ENCODE measurements around the gene FCAMR. TPM values are rescaled to one million over a fixed set of nuclear protein-coding genes. Genes with fewer than 3 reads are reported as not detected.

Gene FCAMR
- total RNA-seq, 2 donors from 2014 or later: not detected

DNA sequence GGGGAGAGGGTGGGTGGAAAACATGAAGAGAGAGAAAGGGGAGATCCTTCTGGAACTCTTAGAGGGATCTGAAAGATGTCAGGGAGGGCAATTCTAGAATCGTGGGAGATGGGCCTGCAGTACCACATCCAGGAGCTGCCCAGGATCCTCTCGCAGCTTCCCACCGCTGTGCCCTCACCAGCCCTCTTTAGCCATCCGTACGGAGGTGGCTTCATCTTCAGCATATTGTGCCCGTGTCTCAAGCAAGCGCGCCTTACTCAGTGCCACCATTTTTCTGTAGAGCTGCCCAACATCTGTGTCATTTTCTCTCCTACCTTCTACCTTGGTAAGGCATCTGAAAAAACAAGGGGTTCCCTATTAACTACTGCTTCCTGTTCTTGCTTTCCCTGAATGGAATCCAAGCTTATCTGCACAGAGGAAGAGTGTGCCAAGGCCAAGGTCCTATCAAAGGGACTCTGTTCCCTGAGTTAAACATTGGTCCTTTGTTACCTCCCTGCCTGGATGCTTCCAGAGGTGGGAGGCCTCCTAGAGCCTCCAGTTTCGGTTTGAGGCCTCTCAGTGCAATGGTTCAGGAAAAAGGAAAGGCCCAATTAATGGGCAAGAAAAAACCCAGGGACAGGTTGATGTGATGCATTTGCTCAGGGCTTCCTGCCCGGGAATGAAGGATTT is 39.1 kb upstream of the FCAMR start:
- H3K4me1 ChIP-seq (ENCODE audit: control insufficient read depth in 1 of 2, low read depth in 2 of 2): no peaks in the 10 kb centered on the region
- no peaks in the 10 kb centered on the region for H3K36me3 ChIP-seq
- no peak for ATAC-seq (ENCODE audit: insufficient number of reproducible peaks, low FRiP score, low read depth)
- no peaks in the 10 kb centered on the region for H3K27me3 ChIP-seq (replicated peaks; ENCODE audit: insufficient read depth)
- TF ChIP-seq CTCF (IDR thresholded peaks at IDR 0.05): no peak
- no peak overlapping the region for H3K4me3 ChIP-seq
- no peak overlapping the region for H3K27ac ChIP-seq
- H3K9me3 ChIP-seq: no peaks in the 10 kb centered on the region
- no peak for DNase-seq (ENCODE audit: low spot score)

GRCh38 chr1:207007352-207008033 is 37.2 kb upstream of the FCAMR start:
- no peaks in the 10 kb centered on the region for H3K4me1 ChIP-seq (ENCODE audit: control insufficient read depth in 1 of 2, low read depth in 2 of 2)
- no peaks in the 10 kb centered on the region for H3K9me3 ChIP-seq
- TF ChIP-seq CTCF (IDR thresholded peaks at IDR 0.05): no peak
- H3K27ac ChIP-seq: no peak overlapping the region
- H3K27me3 ChIP-seq (replicated peaks; ENCODE audit: insufficient read depth): no peaks in the 10 kb centered on the region
- H3K36me3 ChIP-seq: no peaks in the 10 kb centered on the region
- DNase-seq (ENCODE audit: low spot score) (no peak), ATAC-seq (ENCODE audit: insufficient number of reproducible peaks, low FRiP score, low read depth) (no peak)
- H3K4me3 ChIP-seq: no peak overlapping the region

GRCh38 chr1:207006914-207007313 is 36.7 kb upstream of the FCAMR start:
- Histone ChIP-seq H3K27ac (no peak overlapping the region), H3K9me3 (no peaks in the 10 kb centered on the region), H3K27me3 (replicated peaks; ENCODE audit: insufficient read depth) (no peaks in the 10 kb centered on the region), H3K4me3 (no peak overlapping the region), H3K36me3 (no peaks in the 10 kb centered on the region), H3K4me1 (ENCODE audit: control insufficient read depth in 1 of 2, low read depth in 2 of 2) (no peaks in the 10 kb centered on the region)
- no peak for TF ChIP-seq CTCF (IDR thresholded peaks at IDR 0.05)
- ATAC-seq (ENCODE audit: insufficient number of reproducible peaks, low FRiP score, low read depth) (no peak), DNase-seq (ENCODE audit: low spot score) (no peak)

DNA sequence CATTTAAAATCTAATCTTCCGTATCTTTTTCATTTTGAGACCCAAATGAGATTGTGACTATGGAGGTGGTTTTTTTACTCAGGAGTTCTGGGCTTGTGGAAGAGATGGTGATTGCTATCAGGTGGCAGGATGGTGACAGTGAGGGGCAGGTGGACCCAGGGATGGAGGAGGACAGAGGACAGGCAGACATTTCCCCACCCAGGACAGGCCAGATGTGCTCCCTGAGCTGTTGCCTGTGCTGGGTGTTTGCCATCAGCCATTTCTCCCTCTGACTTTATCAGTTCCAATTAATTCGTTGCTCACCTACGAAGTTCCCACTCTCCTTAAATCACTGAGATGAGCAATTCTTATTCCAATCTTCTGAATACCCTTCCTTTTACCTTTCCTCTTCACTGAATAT is 35.8 kb upstream of the FCAMR start:
- H3K36me3 ChIP-seq: no peaks in the 10 kb centered on the region
- ATAC-seq (ENCODE audit: insufficient number of reproducible peaks, low FRiP score, low read depth) (no peak), DNase-seq (ENCODE audit: low spot score) (no peak)
- H3K4me3 ChIP-seq: no peak overlapping the region
- H3K4me1 ChIP-seq (ENCODE audit: control insufficient read depth in 1 of 2, low read depth in 2 of 2): no peaks in the 10 kb centered on the region
- no peak for TF ChIP-seq CTCF (IDR thresholded peaks at IDR 0.05)
- H3K9me3 ChIP-seq: no peaks in the 10 kb centered on the region
- H3K27me3 ChIP-seq (replicated peaks; ENCODE audit: insufficient read depth): no peaks in the 10 kb centered on the region
- no peak overlapping the region for H3K27ac ChIP-seq

GRCh38 chr1:207004931-207005830 is 34.9 kb upstream of the FCAMR start:
- Histone ChIP-seq H3K36me3 (no peaks in the 10 kb centered on the region), H3K4me3 (no peak overlapping the region), H3K27ac (no peak overlapping the region), H3K27me3 (replicated peaks; ENCODE audit: insufficient read depth) (no peaks in the 10 kb centered on the region), H3K4me1 (ENCODE audit: control insufficient read depth in 1 of 2, low read depth in 2 of 2) (no peaks in the 10 kb centered on the region), H3K9me3 (no peaks in the 10 kb centered on the region)
- DNase-seq (ENCODE audit: low spot score) (no peak), ATAC-seq (ENCODE audit: insufficient number of reproducible peaks, low FRiP score, low read depth) (no peak)
- TF ChIP-seq CTCF (IDR thresholded peaks at IDR 0.05): peak; percentile 33
